PC-3 (cell line): Measurements from ENCODE around the gene HOXA6. TPM values are rescaled to one million over a fixed set of nuclear protein-coding genes. Genes with fewer than 3 reads are reported as not detected.
A peak's percentile ranks its signal among the peaks of the same experiment; 100 is the strongest.

ENCODE experiments used
- ATAC-seq: fragments of 200-7000 bp; cut with Tn5 transposase; 2 replicates; pipeline ENCODE4 v1.9.1; 2020; ENCODE audit warnings: mild to moderate bottlenecking, moderate library complexity
- BruUV-seq: library from RNA; stranded (reverse); fragments of 400-500 nt; replicated peaks from 2 replicates; lab custom pipeline; 2021; lab: Mats Ljungman, UMichigan
- CTCF ChIA-PET: fragments of 300-600 bp; sonication (Branson Sonifier 250); formaldehyde crosslinking; loops from one replicate; lab custom pipeline; 2022; ENCODE audit warnings: antibody characterized with exemption; lab: Charles Lee
- POLR2A ChIA-PET: fragments of 300-600 bp; sonication (Branson Sonifier 250); formaldehyde crosslinking; loops from one replicate; lab custom pipeline; 2022; ENCODE audit warnings: antibody characterized with exemption; ENCODE audit not compliant: unreplicated experiment; lab: Charles Lee
- DNase-seq: peaks from one replicate; pipeline ENCODE4 v3.0.0-alpha.2; 2015
- H2AFZ ChIP-seq: fragments of 300-600 bp; sonication (generic); 2 replicates; pipeline ENCODE4 v1.6.0; 2016; ENCODE audit warnings: antibody characterized with exemption, low read length
- H3F3A ChIP-seq: fragments of 300-600 bp; sonication (generic); one replicate; pipeline ENCODE4 v1.6.0; 2017; ENCODE audit warnings: antibody characterized with exemption, low read length, control low read depth, mild to moderate bottlenecking; ENCODE audit not compliant: unreplicated experiment
- H3K27ac ChIP-seq: fragments of 300-600 bp; sonication (generic); 2 replicates; pipeline ENCODE4 v1.5.1; 2016; ENCODE audit warnings: mild to moderate bottlenecking, low read length
- H3K27me3 ChIP-seq: fragments of 300-600 bp; sonication (generic); 2 replicates; pipeline ENCODE4 v1.6.1; 2016; ENCODE audit warnings: low read length, mixed read lengths
- H3K36me3 ChIP-seq: fragments of 300-600 bp; sonication (generic); 2 replicates; pipeline ENCODE4 v1.6.1; 2016; ENCODE audit warnings: low read depth, mixed run types, low read length, mixed read lengths
- H3K4me1 ChIP-seq: fragments of 300-600 bp; sonication (generic); 2 replicates; pipeline ENCODE4 v1.5.1; 2016; ENCODE audit warnings: low read length; ENCODE audit not compliant: insufficient read depth
- H3K4me2 ChIP-seq: fragments of 300-600 bp; sonication (generic); 2 replicates; pipeline ENCODE4 v1.6.0; 2016; ENCODE audit warnings: low read length
- H3K4me3 ChIP-seq: fragments of 300-600 bp; sonication (generic); 2 replicates; pipeline ENCODE4 v1.5.1; 2016; ENCODE audit warnings: mild to moderate bottlenecking, low read length, mixed read lengths
- H3K79me2 ChIP-seq: fragments of 300-600 bp; sonication (generic); 2 replicates; pipeline ENCODE4 v1.6.1; 2017; ENCODE audit warnings: low read length, mixed read lengths
- H3K9ac ChIP-seq: fragments of 300-600 bp; sonication (generic); 2 replicates; pipeline ENCODE4 v1.6.0; 2016; ENCODE audit warnings: mild to moderate bottlenecking, low read length
- H3K9me2 ChIP-seq: fragments of 300-600 bp; sonication (generic); replicated peaks from 2 replicates; pipeline ENCODE4 v1.6.1; 2016; ENCODE audit warnings: mixed run types, low read length, mixed read lengths
- H3K9me3 ChIP-seq: fragments of 300-600 bp; sonication (generic); 2 replicates; pipeline ENCODE4 v1.6.1; 2016; ENCODE audit warnings: low read length, mixed read lengths
- H4K20me1 ChIP-seq: fragments of 300-600 bp; sonication (generic); 2 replicates; pipeline ENCODE4 v1.6.1; 2016; ENCODE audit warnings: low read length, mixed read lengths
- EZH2 ChIP-seq: fragments of 300-600 bp; sonication (generic); IDR thresholded peaks from one replicate; pipeline ENCODE4 v1.6.1; 2017; ENCODE audit warnings: antibody characterized with exemption, mild to moderate bottlenecking, low read length; ENCODE audit not compliant: unreplicated experiment
- EZH2phosphoT487 ChIP-seq: fragments of 300-600 bp; sonication (generic); IDR thresholded peaks from 2 replicates; pipeline ENCODE4 v1.6.1; 2018; ENCODE audit warnings: mild to moderate bottlenecking, antibody characterized with exemption, low read length, borderline replicate concordance
- intact Hi-C: fragments of 100-400 bp; cut with micrococcal nuclease; formaldehyde crosslinking; loops from 2 replicates; pipeline ENCODE4 v1.9.0; 2023
- total RNA-seq: library from RNA; depleted of rRNA; stranded (reverse); fragments of >200 nt; gene quantifications from 2 replicates; pipeline ENCODE4 v1.2.3, GENCODE V29; 2014
- TF ChIP-seq, protein P1 (sequence below): fragments of 300-600 bp; sonication (generic); conservative IDR thresholded peaks from 2 replicates; pipeline ENCODE4 v1.5.1; 2017; ENCODE audit warnings: antibody characterized with exemption, low read depth, mild to moderate bottlenecking, low read length

Gene HOXA6
- total RNA-seq, 1 experiment from 2014 or later, result 8.3 TPM

DNA sequence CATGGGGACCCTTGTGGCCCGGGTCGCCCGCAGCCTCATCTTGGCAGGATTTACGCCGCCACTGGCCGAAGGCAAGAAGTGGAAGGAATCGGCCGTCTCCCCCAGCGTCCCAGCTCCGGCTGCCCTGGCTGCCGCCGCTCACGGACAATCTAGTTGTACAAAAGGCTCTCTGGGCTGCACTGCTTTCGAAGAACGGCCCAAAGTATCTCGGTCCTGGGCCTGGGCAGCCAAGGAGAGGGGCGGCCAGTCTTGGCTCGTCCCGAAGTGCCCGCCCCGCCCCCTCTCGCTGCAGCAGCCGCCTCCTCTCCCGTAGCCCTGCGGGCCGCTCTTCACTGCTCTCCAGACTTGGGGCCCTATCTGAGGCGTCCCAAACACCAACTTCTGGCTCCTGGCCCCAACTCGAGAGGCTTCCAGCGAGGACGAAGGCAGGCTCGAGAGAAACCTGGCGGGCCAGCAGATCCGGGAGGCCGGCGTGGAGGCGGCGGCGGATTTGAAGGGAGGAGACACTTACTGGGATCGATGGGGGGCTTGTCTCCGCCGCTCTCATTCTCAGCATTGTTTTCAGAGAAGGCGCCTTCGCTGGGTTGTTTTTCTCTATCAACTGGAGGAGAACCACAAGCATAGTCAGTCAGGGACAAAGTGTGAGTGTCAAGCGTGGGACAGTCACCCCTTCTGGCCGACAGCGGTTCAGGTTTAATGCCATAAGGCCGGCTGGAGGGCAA, 17.0 kb upstream of the HOXA6 start:
- Histone ChIP-seq H3K4me1 (peaks cover 20% of the 10 kb centered on the region), H4K20me1 (peaks cover 20% of the 10 kb centered on the region), H3K36me3 (peaks cover 23% of the 10 kb centered on the region), H3K27ac (peak overlapping the region; percentile 97), H3K4me3 (peak overlapping the region; percentile 84), H3K9ac (peak overlapping the region; percentile 90), H3K4me2 (peak overlapping the region; percentile 93), H3K9me3 (no peaks in the 10 kb centered on the region), H2AFZ (no peak overlapping the region), H3K9me2 (no peaks in the 10 kb centered on the region), H3K79me2 (peaks cover 83% of the 10 kb centered on the region), H3K27me3 (no peaks in the 10 kb centered on the region), H3F3A (peaks cover 5% of the 10 kb centered on the region)
- intact Hi-C loops, result loop anchor here (1.0 to 5.0 kb wide), 9 partner anchors 11 to 1272 kb away; partner anchors contain the start of genes CBX3, HNRNPA2B1 and HOXA13
- no TSS peak for BruUV-seq
- ATAC-seq (no peak), DNase-seq (peak; percentile 39)
- POLR2A ChIA-PET, result no interaction called here
- TF ChIP-seq EZH2 (no peak), EZH2phosphoT487 (no peak)
- TF ChIP-seq, protein P1, sequence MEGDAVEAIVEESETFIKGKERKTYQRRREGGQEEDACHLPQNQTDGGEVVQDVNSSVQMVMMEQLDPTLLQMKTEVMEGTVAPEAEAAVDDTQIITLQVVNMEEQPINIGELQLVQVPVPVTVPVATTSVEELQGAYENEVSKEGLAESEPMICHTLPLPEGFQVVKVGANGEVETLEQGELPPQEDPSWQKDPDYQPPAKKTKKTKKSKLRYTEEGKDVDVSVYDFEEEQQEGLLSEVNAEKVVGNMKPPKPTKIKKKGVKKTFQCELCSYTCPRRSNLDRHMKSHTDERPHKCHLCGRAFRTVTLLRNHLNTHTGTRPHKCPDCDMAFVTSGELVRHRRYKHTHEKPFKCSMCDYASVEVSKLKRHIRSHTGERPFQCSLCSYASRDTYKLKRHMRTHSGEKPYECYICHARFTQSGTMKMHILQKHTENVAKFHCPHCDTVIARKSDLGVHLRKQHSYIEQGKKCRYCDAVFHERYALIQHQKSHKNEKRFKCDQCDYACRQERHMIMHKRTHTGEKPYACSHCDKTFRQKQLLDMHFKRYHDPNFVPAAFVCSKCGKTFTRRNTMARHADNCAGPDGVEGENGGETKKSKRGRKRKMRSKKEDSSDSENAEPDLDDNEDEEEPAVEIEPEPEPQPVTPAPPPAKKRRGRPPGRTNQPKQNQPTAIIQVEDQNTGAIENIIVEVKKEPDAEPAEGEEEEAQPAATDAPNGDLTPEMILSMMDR, result peak; percentile 46
- CTCF ChIA-PET, result no interaction called here

GRCh38 chr7:27164045-27164366, 16.4 kb upstream of the HOXA6 start:
- peaks cover 23% of the 10 kb centered on the region for H3K36me3 ChIP-seq
- H3K4me3 ChIP-seq, result peak overlapping the region; percentile 84
- BruUV-seq, result no TSS peak
- peaks cover 78% of the 10 kb centered on the region for H3K79me2 ChIP-seq
- DNase-seq (no peak), ATAC-seq (no peak)
- no peaks in the 10 kb centered on the region for H3K9me2 ChIP-seq
- intact Hi-C loops, result loop anchor here (2.0 to 5.0 kb wide), 5 partner anchors 15 to 1272 kb away; no protein-coding TSS in a partner anchor
- CTCF ChIA-PET, result no interaction called here
- no peaks in the 10 kb centered on the region for H3K27me3 ChIP-seq
- no peaks in the 10 kb centered on the region for H3K9me3 ChIP-seq
- peaks cover 25% of the 10 kb centered on the region for H3K4me1 ChIP-seq
- TF ChIP-seq EZH2phosphoT487, result no peak
- TF ChIP-seq EZH2, result no peak
- TF ChIP-seq, protein P1, result no peak
- peak overlapping the region; percentile 97 for H3K27ac ChIP-seq
- H3K9ac ChIP-seq, result peak overlapping the region; percentile 90
- H4K20me1 ChIP-seq, result peaks cover 20% of the 10 kb centered on the region
- no peak overlapping the region for H2AFZ ChIP-seq
- peak overlapping the region; percentile 93 for H3K4me2 ChIP-seq
- peaks cover 5% of the 10 kb centered on the region for H3F3A ChIP-seq
- POLR2A ChIA-PET, result no interaction called here
